Lower leg skin (tissue), 3 donors: ENCODE measurements around the gene ZFP62.

Source experiments
- CTCF ChIP-seq, 3 donors: fragments of 450-650 bp; IDR thresholded peaks; one replicate each; pipeline ENCODE4 v1.5.1; 2016; ENCODE audit warnings: antibody characterized with exemption in 3 of 3, mild to moderate bottlenecking in 3 of 3, moderate library complexity in 2 of 3
- POLR2A ChIP-seq, 2 donors: fragments of 450-650 bp; IDR thresholded peaks; one replicate each; pipeline ENCODE4 v1.6.1; 2016 to 2017; ENCODE audit warnings: antibody characterized with exemption in 2 of 2, mild to moderate bottlenecking in 1 of 2, moderate library complexity in 1 of 2

- TF ChIP-seq CTCF (IDR thresholded peaks at IDR 0.05) = no peak
- TF ChIP-seq POLR2A (IDR thresholded peaks at IDR 0.05) = no peak
Measured at GRCh38 chr5:180910182-180910581, 49.1 kb upstream of the ZFP62 start.
